ENCODE results near the gene DEPDC1.
A peak's percentile ranks its signal among the peaks of the same experiment; 100 is the strongest.
"Not testable (repeated sequence)": the region's sequence is repeated elsewhere in the genome, so short reads cannot be mapped to it uniquely, and the experiment has no call there.

The DEPDC1 gene, protein sequence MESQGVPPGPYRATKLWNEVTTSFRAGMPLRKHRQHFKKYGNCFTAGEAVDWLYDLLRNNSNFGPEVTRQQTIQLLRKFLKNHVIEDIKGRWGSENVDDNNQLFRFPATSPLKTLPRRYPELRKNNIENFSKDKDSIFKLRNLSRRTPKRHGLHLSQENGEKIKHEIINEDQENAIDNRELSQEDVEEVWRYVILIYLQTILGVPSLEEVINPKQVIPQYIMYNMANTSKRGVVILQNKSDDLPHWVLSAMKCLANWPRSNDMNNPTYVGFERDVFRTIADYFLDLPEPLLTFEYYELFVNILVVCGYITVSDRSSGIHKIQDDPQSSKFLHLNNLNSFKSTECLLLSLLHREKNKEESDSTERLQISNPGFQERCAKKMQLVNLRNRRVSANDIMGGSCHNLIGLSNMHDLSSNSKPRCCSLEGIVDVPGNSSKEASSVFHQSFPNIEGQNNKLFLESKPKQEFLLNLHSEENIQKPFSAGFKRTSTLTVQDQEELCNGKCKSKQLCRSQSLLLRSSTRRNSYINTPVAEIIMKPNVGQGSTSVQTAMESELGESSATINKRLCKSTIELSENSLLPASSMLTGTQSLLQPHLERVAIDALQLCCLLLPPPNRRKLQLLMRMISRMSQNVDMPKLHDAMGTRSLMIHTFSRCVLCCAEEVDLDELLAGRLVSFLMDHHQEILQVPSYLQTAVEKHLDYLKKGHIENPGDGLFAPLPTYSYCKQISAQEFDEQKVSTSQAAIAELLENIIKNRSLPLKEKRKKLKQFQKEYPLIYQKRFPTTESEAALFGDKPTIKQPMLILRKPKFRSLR

DNA sequence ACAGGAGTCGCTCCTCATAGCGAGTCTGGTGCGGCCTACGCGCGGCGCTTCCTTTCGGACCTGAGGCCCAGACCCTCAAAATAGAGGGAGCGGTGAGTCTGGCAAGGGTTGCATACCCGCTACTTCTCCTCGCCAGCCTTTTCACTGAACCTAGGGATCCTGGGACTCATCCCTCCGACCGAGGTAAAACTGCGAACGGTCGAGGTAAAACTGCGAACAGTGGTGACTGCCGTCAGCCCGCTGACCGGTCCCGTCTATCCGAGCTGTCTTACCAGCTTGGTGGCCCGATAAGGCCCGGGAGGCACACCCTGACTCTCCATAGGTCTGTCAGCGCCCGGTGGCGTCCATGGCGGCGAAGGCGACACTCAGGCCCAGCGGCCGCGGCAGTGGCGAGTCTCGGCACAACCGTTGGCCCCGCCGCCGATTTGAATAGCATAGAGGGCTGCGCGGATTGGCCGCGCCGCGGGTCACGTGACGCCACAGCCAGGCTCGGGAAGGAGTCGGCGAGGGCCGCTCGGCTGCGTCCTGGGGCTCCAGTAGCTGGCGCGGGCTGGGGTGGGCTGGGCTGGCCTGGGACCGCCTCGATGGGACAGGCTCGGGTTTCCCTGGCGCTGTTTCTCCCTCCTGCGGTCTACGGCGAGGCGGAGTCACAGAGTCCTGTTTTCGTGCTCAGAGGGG lies at the start of gene DEPDC1:
Gene DEPDC1 (minus strand): TSS at position 403 of the 678 bp plus-strand sequence. CDS start 83 bp downstream, at position 320.
- peak; percentile 88 for FAIRE-seq
- peak; percentile 86 for DNase-seq (ENCODE audit: insufficient read length, low spot score)

DNA sequence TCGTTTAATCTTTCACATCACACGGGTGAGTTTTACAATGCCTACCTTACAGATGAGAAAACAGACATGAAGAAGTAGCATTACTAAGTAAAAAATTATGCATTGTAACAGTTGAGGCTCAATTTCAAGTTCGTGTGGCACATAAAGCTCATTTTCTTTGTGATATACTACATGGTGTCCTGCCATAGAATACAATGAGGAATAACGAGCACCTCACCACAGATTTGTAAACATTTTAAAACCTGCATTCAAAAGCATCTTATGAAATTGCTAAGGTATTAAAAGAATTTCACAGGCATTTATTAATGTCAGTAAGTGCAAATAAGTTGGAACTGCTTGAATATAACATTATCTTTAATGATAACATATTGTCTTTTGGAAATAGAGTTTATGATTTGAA lies 47.8 kb upstream of the DEPDC1 start:
- DNase-seq (ENCODE audit: insufficient read length, low spot score) (no peak), FAIRE-seq (no peak)

GRCh38 chr1:68542586-68542985 lies 45.7 kb upstream of the DEPDC1 start:
- no peak for FAIRE-seq
- DNase-seq (ENCODE audit: insufficient read length, low spot score) = peak; percentile 13

GRCh38 chr1:68538941-68539340 lies 42.1 kb upstream of the DEPDC1 start:
- DNase-seq (ENCODE audit: insufficient read length, low spot score) (no peak), FAIRE-seq (no peak)

DNA sequence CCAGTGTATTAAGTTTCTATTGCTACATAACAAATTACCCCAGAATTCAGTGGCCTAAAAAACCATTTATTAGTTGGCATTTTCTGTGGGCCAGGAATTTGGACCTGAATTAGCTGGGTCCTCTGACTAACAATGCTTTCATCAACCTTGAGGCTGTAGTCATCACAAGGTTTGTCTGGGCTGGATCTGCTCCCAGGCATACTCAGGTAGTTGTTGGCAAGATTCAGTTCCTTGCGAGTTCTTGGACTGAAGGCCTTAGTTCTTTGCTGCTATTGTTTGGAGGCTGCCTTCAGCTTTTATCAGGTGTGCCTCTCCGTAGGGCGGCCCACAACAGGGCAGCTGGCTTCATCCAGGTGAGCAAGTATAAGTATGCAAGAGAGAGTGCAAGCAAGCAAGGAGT lies 31.4 kb upstream of the DEPDC1 start:
- FAIRE-seq = no peak
- no peak for DNase-seq (ENCODE audit: insufficient read length, low spot score)

DNA sequence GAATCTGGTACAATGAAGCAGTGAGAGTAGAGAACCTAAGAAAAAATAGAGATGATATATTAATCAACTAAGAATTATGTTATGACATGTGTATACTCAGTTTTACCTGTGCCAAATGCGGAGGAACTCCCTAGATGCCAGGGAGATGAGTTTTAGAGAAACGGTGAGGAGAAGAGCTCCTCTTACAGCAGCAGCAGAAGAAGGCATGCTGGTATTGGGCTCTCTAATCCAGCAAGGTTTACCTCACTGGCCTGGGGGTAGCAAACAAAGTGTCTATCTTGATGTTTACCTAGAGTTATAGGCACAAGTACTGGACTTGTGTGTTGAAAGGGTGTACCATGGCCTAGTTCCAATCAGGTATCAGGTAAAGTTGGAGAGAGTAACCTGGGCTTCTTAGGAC lies 28.9 kb upstream of the DEPDC1 start:
- DNase-seq (ENCODE audit: insufficient read length, low spot score) (no peak), FAIRE-seq (no peak)

GRCh38 chr1:68521286-68521685 lies 24.4 kb upstream of the DEPDC1 start:
- FAIRE-seq (no peak), DNase-seq (ENCODE audit: insufficient read length, low spot score) (no peak)

DNA sequence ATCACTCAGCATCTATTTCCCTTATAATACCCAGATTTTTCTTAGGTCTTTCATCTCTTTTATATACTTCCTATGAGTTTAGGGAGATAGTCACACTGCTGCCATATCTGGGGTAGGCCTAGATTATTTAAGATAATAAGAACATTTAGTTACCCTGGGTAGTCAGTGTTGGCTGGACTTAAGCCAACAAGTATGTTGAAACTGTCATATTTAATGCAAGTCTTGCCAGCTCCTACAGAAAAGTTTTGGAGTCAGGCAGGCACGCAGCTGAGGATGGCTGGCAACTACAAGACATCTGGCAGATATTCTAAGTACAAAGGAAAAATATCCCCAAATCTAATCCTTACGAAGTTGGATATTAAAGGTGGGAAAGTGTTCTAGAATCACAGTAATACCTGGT lies 19.2 kb upstream of the DEPDC1 start:
- no peak for DNase-seq (ENCODE audit: insufficient read length, low spot score)

GRCh38 chr1:68511254-68511653 lies 14.4 kb upstream of the DEPDC1 start:
- DNase-seq (ENCODE audit: insufficient read length, low spot score) = no peak
- no peak for FAIRE-seq

More for the DNA sequence above, 19.2 kb upstream of the DEPDC1 start:
- FAIRE-seq = no peak

DNA sequence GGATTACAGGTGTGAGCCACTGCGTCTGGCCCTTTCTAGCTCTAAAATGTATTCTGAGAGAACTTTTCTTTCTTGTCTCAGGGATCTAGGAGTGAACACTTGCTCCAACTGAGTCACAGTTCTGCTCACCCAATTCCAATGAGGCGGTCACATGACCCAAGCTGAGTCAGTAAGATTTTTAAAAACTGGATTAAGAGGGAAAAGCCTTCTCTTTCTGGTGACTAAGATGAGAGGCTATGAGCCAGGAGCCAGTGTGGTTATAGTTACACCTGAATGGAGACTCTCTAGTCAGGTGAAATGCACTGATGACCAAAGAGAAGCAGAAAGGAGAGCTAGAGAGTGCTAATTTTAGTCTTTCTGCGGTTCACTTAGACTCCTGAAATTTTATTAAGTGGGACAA lies 9.5 kb upstream of the DEPDC1 start:
- FAIRE-seq (no peak), DNase-seq (ENCODE audit: insufficient read length, low spot score) (no peak)

DNA sequence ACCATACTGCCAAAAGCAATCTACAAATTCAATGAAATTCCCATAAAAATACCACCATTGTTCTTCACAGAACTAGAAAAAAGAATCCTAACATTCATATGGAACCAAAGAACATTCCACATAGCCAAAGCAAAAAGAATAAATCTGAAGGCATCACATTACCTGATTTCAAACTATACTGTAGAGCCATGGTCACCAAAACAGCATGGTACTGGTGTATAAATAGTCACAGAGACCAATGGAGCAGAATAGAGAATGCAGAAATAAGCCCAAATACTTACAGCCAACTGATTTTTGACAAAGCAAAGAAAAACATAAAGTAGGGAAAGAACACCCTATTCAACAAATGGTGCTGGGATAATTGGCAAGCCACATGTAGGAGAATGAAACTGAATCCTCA lies 6.2 kb upstream of the DEPDC1 start:
- DNase-seq (ENCODE audit: insufficient read length, low spot score) (no peak), FAIRE-seq (no peak)

DNA sequence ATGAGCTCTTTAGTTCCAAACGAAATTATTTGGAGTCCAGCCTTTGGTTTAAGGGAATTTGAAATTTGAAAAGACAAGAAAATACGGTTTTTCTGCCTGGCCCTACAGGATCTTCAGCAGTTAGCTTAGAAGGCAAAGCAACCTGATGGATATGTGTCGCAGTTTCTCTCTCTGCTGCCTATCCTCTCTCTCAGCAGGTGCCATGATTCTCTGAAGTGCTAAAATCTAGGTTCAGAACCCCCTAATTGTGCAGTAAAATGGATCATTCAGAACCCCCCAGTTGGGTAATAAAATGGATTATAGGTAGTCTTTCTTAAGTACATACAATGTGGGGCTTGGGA lies 446 bp upstream of the DEPDC1 start:
- FAIRE-seq = no peak
- DNase-seq (ENCODE audit: insufficient read length, low spot score) = no peak

GRCh38 chr1:68495968-68496679 lies 758 bp downstream of the DEPDC1 start:
- FAIRE-seq (no peak), DNase-seq (ENCODE audit: insufficient read length, low spot score) (no peak)

- DNase-seq (ENCODE audit: insufficient read length, low spot score) = no peak
These were observed 1.4 kb downstream of the DEPDC1 start for GRCh38 chr1:68495532-68495931.

GRCh38 chr1:68493193-68493592 lies 3.7 kb downstream of the DEPDC1 start:
- no peak for FAIRE-seq
- no peak for DNase-seq (ENCODE audit: insufficient read length, low spot score)

More at GRCh38 chr1:68495532-68495931, 1.4 kb downstream of the DEPDC1 start:
- FAIRE-seq = no peak

- not testable (repeated sequence) for FAIRE-seq; DNase-seq (ENCODE audit: insufficient read length, low spot score)
These were observed 4.6 kb downstream of the DEPDC1 start for GRCh38 chr1:68492255-68492654.

DNA sequence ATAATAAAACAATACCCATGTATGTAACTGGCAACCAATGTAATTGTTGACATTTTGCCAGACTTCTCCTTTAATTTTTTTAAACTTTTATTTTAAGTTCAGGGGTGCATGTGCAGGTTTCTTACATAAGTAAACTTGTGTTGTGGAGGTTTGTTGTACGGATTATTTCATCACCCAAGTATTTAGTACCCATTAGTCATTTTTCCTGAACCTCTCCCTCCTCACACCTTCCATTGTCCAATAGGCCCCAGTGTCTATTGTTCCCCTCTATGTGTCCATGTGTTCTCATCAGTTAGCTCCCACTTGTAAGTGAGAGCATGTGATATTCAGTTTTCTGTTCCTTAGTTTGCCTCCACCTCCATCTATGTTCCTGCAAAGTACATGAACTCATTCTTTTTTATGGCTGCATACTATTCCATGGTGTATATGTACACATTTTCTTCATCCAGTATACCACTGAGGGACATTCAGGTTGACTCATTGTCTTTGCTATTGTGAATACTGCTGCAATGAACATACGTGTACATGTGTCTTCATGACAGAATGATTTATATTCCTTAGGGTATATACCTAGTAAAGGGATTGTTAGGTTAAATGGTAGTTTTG lies 6.7 kb downstream of the DEPDC1 start:
- DNase-seq (ENCODE audit: insufficient read length, low spot score) = no peak
- no peak for FAIRE-seq

DNA sequence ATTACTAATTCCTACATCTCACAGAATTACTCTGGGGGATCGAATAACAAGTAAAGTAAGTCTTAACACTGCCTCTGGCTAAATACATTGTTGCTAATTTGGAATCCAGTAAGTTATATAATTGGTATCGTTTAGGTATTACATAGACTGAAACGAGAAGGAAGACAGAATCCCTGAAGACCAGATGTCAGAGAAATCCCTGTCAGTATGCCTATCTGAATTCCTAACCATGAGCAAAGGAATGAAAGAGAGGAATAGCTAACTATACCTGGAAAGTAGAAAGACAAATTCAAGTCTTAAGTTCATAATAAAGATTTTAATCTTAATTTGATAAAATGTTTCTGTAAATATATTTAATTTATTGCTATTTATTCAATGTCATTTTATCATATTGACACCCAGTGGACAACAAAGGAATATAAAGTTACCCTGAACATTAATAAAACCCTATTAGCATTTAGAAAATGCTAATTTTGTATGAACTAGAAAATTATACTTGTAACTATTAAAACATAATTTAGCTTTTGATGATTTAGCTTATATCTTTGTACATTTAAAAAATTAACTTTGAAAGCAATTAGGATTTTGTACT lies 11.4 kb downstream of the DEPDC1 start:
- DNase-seq (ENCODE audit: insufficient read length, low spot score) (no peak), FAIRE-seq (no peak)

DNA sequence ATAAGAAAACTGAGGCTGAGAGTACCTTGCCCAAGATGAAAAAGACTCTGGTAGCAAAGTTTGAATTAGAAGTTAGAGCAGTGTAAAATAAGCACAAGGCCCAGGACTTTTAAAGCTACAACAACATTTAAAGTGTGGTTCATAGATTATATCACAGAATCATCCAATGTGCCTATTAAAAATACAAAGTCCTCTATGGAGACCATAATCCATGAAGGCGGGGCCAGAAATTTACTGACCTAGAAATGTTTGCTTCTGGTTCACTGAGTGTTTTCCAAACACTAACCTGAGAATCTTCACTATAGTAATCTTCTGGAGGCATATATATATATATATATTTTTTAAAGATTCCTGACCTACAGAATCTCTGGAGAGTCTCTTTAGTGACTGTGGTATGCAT lies 12.3 kb downstream of the DEPDC1 start:
- no peak for FAIRE-seq

DNA sequence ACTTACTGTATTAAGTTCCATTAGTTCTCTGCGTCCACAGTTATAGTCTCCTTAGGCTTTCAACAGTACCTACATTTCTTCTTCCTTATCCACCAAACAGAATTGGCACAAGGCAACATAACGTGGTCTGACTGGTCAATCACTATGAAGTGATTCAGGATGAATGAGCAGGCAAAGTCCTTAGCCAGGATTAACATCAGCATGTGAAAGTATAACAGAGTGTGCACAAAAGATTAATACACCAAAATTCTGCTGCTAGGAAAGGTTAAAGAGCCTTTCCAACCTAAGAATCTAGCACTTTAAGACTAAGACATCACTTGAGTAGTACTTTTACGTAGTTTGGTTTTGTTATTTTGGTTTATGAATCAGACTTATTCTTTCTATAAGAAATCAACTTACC lies 15.8 kb downstream of the DEPDC1 start:
- DNase-seq (ENCODE audit: insufficient read length, low spot score) = no peak
- no peak for FAIRE-seq

More for the DNA sequence above, 12.3 kb downstream of the DEPDC1 start:
- DNase-seq (ENCODE audit: insufficient read length, low spot score) = no peak
